ENCODE measurements around the gene TNFRSF21. TPM values are rescaled to one million over a fixed set of nuclear protein-coding genes. Genes with fewer than 3 reads are reported as not detected.

The TNFRSF21 gene
- total RNA-seq, 1 donor from 2014 or later, result 24.2 TPM

DNA sequence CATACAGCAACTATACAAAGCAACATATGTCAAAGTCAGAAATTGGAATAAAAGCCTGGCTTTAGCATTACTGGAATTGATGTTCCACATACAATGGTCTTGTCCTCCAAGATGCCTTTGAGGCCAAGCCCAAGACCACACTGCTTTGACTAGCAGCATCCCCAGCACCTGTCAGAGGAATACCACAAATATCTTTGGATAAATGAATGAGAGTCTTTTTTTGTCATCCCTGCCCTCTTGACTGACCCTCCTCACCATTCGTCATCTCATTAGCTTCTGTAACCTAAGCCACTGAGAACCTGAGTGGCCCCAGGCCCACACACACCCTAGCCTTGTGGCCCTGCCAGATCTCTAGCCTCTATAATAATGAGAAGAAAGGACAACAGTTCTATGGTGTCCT is 48.5 kb downstream of the TNFRSF21 start:
- TF ChIP-seq, protein P1, sequence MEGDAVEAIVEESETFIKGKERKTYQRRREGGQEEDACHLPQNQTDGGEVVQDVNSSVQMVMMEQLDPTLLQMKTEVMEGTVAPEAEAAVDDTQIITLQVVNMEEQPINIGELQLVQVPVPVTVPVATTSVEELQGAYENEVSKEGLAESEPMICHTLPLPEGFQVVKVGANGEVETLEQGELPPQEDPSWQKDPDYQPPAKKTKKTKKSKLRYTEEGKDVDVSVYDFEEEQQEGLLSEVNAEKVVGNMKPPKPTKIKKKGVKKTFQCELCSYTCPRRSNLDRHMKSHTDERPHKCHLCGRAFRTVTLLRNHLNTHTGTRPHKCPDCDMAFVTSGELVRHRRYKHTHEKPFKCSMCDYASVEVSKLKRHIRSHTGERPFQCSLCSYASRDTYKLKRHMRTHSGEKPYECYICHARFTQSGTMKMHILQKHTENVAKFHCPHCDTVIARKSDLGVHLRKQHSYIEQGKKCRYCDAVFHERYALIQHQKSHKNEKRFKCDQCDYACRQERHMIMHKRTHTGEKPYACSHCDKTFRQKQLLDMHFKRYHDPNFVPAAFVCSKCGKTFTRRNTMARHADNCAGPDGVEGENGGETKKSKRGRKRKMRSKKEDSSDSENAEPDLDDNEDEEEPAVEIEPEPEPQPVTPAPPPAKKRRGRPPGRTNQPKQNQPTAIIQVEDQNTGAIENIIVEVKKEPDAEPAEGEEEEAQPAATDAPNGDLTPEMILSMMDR (IDR thresholded peaks at IDR 0.05; ENCODE audit: unreplicated experiment), result no peak
- H3K4me1 Mint-ChIP-seq, result no peaks in the 10 kb centered on the region
- no peak overlapping the region for H3K27ac Mint-ChIP-seq
- H3K27me3 Mint-ChIP-seq (ENCODE audit: low read depth), result no peaks in the 10 kb centered on the region
- peaks cover 6% of the 10 kb centered on the region for H3K36me3 Mint-ChIP-seq
- no peak overlapping the region for H3K4me3 Mint-ChIP-seq
- no peaks in the 10 kb centered on the region for H3K9me3 Mint-ChIP-seq
- no peak for DNase-seq (ENCODE audit: low spot score in 2 of 2, unreplicated experiment in 2 of 2)

DNA sequence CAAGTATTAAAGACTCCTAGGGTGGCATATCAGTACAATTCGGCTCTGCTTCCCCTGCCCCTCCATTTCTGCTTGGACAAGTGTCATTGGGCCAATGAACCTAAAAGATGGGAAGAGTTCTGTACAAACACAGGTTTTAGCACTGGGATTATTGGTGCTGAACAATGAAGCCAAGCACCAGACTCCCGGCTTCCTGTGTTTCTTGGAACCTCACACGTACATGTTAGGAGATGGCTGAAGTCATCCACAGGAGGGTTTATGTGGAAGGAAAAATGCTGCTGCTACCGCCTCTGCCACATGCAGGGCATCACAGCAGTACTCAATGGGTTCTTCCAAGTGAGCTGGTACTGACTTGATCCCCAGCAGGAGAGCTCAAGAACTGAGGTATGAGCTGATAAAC is 49.7 kb downstream of the TNFRSF21 start:
- DNase-seq (ENCODE audit: low spot score in 2 of 2, unreplicated experiment in 2 of 2), result no peak
- Mint-ChIP-seq H3K27me3 (ENCODE audit: low read depth) (no peaks in the 10 kb centered on the region), H3K4me1 (no peaks in the 10 kb centered on the region), H3K27ac (no peak overlapping the region), H3K36me3 (peaks cover 6% of the 10 kb centered on the region), H3K4me3 (no peak overlapping the region), H3K9me3 (no peaks in the 10 kb centered on the region)
- TF ChIP-seq, protein P1 (IDR thresholded peaks at IDR 0.05; ENCODE audit: unreplicated experiment), result no peak

DNA sequence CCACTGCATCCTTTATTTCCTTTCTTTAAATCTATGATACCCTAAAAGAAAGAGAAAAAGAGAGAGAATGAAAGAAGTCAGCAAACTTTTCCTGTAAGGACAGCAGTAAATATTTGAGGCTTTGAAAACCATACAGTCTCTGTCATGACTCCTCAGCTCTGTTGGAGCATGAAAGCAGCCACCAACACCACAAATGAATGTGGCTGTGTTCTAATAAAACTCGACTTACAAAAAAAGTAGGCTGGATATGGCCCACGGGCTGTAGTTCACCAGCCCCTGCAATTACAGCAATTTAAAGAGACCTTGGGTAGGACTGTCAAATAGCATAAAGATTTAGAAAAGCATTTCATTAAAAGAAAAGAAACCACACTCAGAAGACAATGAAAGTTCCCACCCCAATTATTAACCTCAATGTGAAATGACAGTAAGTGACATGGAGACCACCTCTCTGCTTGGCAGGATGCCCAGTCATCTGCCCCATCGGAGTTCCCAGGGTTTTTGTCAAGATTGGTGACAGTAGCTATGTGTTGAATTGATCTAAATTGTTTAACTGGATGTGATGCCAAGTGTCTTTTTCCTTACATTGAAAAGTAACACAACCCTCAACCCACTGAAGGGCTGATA is 50.9 kb downstream of the TNFRSF21 start:
- Mint-ChIP-seq H3K4me1 (no peaks in the 10 kb centered on the region), H3K4me3 (no peak overlapping the region), H3K36me3 (peaks cover 6% of the 10 kb centered on the region), H3K27ac (no peak overlapping the region), H3K9me3 (no peaks in the 10 kb centered on the region), H3K27me3 (ENCODE audit: low read depth) (no peaks in the 10 kb centered on the region)
- TF ChIP-seq, protein P1 (IDR thresholded peaks at IDR 0.05; ENCODE audit: unreplicated experiment), result no peak
- no peak for DNase-seq (ENCODE audit: low spot score in 2 of 2, unreplicated experiment in 2 of 2)

DNA sequence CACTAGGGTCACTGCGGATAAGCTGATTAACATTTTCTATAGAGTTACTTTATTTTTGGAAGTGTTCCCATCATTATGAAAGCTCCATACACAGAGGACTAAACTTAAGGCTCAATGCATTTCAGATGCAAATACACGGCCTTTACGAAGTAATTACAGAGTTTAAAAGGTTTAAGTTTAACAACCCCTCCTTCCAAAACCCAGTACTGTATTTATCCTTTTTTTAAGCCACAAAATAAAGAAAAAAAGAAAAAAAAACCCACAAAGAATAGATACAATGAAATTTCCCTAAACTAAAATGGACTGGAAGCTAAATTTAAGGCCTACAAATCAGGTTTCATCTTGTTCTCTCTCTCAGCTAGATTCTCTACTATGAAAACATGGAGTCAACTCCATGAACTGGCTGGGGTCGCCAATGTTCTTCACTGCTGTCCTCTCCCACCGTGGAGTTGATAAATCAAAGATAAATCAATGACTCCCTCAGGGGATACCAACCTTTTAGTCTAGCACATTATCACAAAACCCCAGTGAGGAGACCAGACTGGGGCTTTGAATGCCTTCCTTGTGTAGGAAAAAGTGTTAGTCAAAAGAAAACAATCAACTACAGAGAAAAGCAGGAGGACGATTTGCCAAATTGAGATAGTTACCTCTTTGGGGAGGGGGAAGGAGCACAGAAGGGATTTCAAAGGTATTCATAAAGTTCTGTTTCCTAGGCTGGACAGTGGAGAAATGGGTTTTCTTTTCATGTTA is 52.5 kb downstream of the TNFRSF21 start:
- DNase-seq (ENCODE audit: low spot score in 2 of 2, unreplicated experiment in 2 of 2), result no peak
- Mint-ChIP-seq H3K36me3 (peaks cover 8% of the 10 kb centered on the region), H3K27ac (no peak overlapping the region), H3K9me3 (no peaks in the 10 kb centered on the region), H3K4me3 (no peak overlapping the region), H3K27me3 (ENCODE audit: low read depth) (no peaks in the 10 kb centered on the region), H3K4me1 (no peaks in the 10 kb centered on the region)
- TF ChIP-seq, protein P1 (IDR thresholded peaks at IDR 0.05; ENCODE audit: unreplicated experiment), result no peak

DNA sequence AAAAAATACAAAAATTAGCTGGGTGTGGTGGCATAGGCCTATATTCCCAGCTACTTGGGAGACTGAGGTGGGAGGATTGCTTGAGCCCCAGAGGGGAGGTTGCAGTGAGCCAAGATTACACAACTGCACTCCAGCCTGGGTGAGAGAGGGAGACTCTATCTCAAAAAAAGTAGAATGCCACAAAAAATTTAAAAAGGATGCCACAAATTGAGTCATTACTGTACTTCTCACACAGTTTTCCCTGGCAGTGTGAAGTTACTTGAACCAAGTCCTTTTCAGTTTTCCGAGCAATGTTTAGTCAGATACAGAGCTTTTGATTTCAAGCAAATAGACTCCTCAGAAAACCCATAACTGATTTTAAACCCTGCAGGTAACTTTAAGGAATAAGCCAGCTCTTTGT is 53.3 kb downstream of the TNFRSF21 start:
- H3K4me1 Mint-ChIP-seq, result no peaks in the 10 kb centered on the region
- H3K27me3 Mint-ChIP-seq (ENCODE audit: low read depth), result no peaks in the 10 kb centered on the region
- no peak overlapping the region for H3K4me3 Mint-ChIP-seq
- TF ChIP-seq, protein P1 (IDR thresholded peaks at IDR 0.05; ENCODE audit: unreplicated experiment), result no peak
- H3K36me3 Mint-ChIP-seq, result peaks cover 8% of the 10 kb centered on the region
- no peak for DNase-seq (ENCODE audit: low spot score in 2 of 2, unreplicated experiment in 2 of 2)
- H3K27ac Mint-ChIP-seq, result no peak overlapping the region
- H3K9me3 Mint-ChIP-seq, result no peaks in the 10 kb centered on the region
